IPS-11a (cell line): ENCODE data around the gene STK32C.
"Not testable (repeated sequence)": the region's sequence is repeated elsewhere in the genome, so short reads cannot be mapped to it uniquely, and the experiment has no call there.

Source experiments
- H3K4me3 ChIP-seq: one replicate; pipeline ENCODE4 v1.5.1; 2013; ENCODE audit warnings: low read depth, low read length, control low read depth

The STK32C gene

GRCh38 chr10:132339276-132339675 is 31.5 kb upstream of the STK32C start:
- H3K4me3 ChIP-seq = no peak overlapping the region

GRCh38 chr10:132338876-132339275 is 31.1 kb upstream of the STK32C start:
- H3K4me3 ChIP-seq = no peak overlapping the region

- H3K4me3 ChIP-seq = not testable (repeated sequence)
These were observed 30.1 kb upstream of the STK32C start for GRCh38 chr10:132337854-132338253.

GRCh38 chr10:132336919-132337407 is 29.2 kb upstream of the STK32C start:
- no peak overlapping the region for H3K4me3 ChIP-seq

GRCh38 chr10:132336064-132336746 is 28.5 kb upstream of the STK32C start:
- H3K4me3 ChIP-seq = no peak overlapping the region

GRCh38 chr10:132335189-132336063 is 27.7 kb upstream of the STK32C start:
- no peak overlapping the region for H3K4me3 ChIP-seq

GRCh38 chr10:132334631-132335188 is 27.0 kb upstream of the STK32C start:
- H3K4me3 ChIP-seq = no peak overlapping the region

GRCh38 chr10:132333386-132333785 is 25.6 kb upstream of the STK32C start:
- H3K4me3 ChIP-seq = no peak overlapping the region

- peak overlapping the region; percentile 41 for H3K4me3 ChIP-seq
These were observed 24.6 kb upstream of the STK32C start for GRCh38 chr10:132332433-132332754.

GRCh38 chr10:132331601-132332432 is 24.1 kb upstream of the STK32C start, which contains the start of gene LRRC27:
Gene LRRC27, plus strand, starts transcription at chr10:132332193. Its CDS starts 1,332 bp downstream, at chr10:132333525.
- H3K4me3 ChIP-seq = peak within 1 kb of the TSS; percentile 73

GRCh38 chr10:132330486-132330833 is 22.7 kb upstream of the STK32C start:
- H3K4me3 ChIP-seq = no peak overlapping the region

- H3K4me3 ChIP-seq = no peak overlapping the region
These were observed 22.1 kb upstream of the STK32C start for GRCh38 chr10:132329565-132330485.

GRCh38 chr10:132328738-132329137 is 21.0 kb upstream of the STK32C start:
- H3K4me3 ChIP-seq = no peak overlapping the region

- no peak overlapping the region for H3K4me3 ChIP-seq
These were observed 20.4 kb upstream of the STK32C start for GRCh38 chr10:132328106-132328505.

- H3K4me3 ChIP-seq = no peak overlapping the region
These were observed 19.2 kb upstream of the STK32C start for GRCh38 chr10:132326925-132327324.

GRCh38 chr10:132326344-132326889 is 18.7 kb upstream of the STK32C start:
- no peak overlapping the region for H3K4me3 ChIP-seq

- no peak overlapping the region for H3K4me3 ChIP-seq
These were observed 16.4 kb upstream of the STK32C start for GRCh38 chr10:132324186-132324585.

- no peak overlapping the region for H3K4me3 ChIP-seq
These were observed 14.9 kb upstream of the STK32C start for GRCh38 chr10:132322586-132323048.

- H3K4me3 ChIP-seq = no peak overlapping the region
These were observed 14.0 kb upstream of the STK32C start for GRCh38 chr10:132321726-132322125.
